Panc1 (cell line): ENCODE measurements around the gene FSD1. TPM values are rescaled to one million over a fixed set of nuclear protein-coding genes. Genes with fewer than 3 reads are reported as not detected.

ENCODE experiments used
- ATAC-seq: fragments of 200-7000 bp; cut with Tn5 transposase; 2 replicates; pipeline ENCODE4 v1.9.1; 2020; ENCODE audit warnings: mild to moderate bottlenecking, moderate library complexity
- BruUV-seq: library from RNA; stranded (reverse); fragments of 400-500 nt; replicated peaks from 2 replicates; lab custom pipeline; 2021; lab: Mats Ljungman, UMichigan
- CTCF ChIA-PET: fragments of 300-600 bp; sonication (Branson Sonifier 250); formaldehyde crosslinking; loops from one replicate; lab custom pipeline; 2022; ENCODE audit warnings: antibody characterized with exemption; lab: Charles Lee
- POLR2A ChIA-PET: fragments of 300-600 bp; sonication (Branson Sonifier 250); formaldehyde crosslinking; loops from one replicate; lab custom pipeline; 2022; ENCODE audit warnings: antibody characterized with exemption; lab: Charles Lee
- DNase-seq: peaks from one replicate; pipeline ENCODE4 v3.0.0-alpha.2; 2010; ENCODE audit warnings: low read depth, low spot score
- H3K27ac ChIP-seq: 2 replicates; pipeline ENCODE4 v1.5.1; 2011; ENCODE audit warnings: mild to moderate bottlenecking, low read length, inconsistent platforms
- H3K27me3 ChIP-seq: fragments of 200-500 bp; sonication (Bioruptor generic); 2 replicates; pipeline ENCODE4 v1.6.0; 2014; ENCODE audit warnings: low read length, inconsistent platforms; ENCODE audit not compliant: control insufficient read depth, insufficient read depth
- H3K36me3 ChIP-seq: fragments of 200-500 bp; sonication (Bioruptor generic); 2 replicates; pipeline ENCODE4 v1.5.1; 2014; ENCODE audit warnings: inconsistent platforms, mild to moderate bottlenecking, low read length, moderate library complexity; ENCODE audit not compliant: control insufficient read depth, insufficient read depth
- H3K4me1 ChIP-seq: 2 replicates; pipeline ENCODE4 v1.5.1; 2011; ENCODE audit warnings: inconsistent platforms, mild to moderate bottlenecking, low read length, moderate library complexity; ENCODE audit not compliant: control insufficient read depth, insufficient read depth
- H3K4me3 ChIP-seq, 2 experiments: 2 replicates each; pipeline ENCODE4 v1.5.1; 2011 to 2012; ENCODE audit warnings: low read depth in 2 of 2, low read length in 2 of 2, mild to moderate bottlenecking in 2 of 2, inconsistent platforms in 1 of 2, moderate library complexity in 1 of 2
- H3K9me3 ChIP-seq: fragments of 200-500 bp; sonication (Bioruptor generic); 2 replicates; pipeline ENCODE4 v1.5.1; 2014; ENCODE audit warnings: low read depth, mild to moderate bottlenecking, inconsistent platforms, low read length, moderate library complexity; ENCODE audit not compliant: control insufficient read depth, insufficient read depth
- POLR2AphosphoS5 ChIP-seq: IDR thresholded peaks from 2 replicates; pipeline ENCODE4 v1.6.1; 2012; ENCODE audit warnings: mild to moderate bottlenecking, low read depth, low read length, moderate library complexity
- SIN3A ChIP-seq: IDR thresholded peaks from 2 replicates; pipeline ENCODE4 v1.6.1; 2012; ENCODE audit warnings: low read depth, mild to moderate bottlenecking, low read length, moderate library complexity, borderline replicate concordance; ENCODE audit not compliant: insufficient read depth
- TCF7L2 ChIP-seq: IDR thresholded peaks from 2 replicates; pipeline ENCODE4 v1.6.1; 2011; ENCODE audit warnings: mild to moderate bottlenecking, low read depth, low read length, inconsistent platforms
- in situ Hi-C: cut with HindIII; loops from 2 replicates; pipeline ENCODE4 v1.10.0; 2016; ENCODE audit warnings: low sequenced_read_pairs, low pct_unique_long_range_greater_than_20kb
- intact Hi-C: fragments of 100-400 bp; cut with micrococcal nuclease; formaldehyde crosslinking; loops from one replicate; pipeline ENCODE4 v1.10.0; 2022; ENCODE audit not compliant: unreplicated experiment
- total RNA-seq: library from RNA; stranded (reverse); gene quantifications from one replicate; pipeline ENCODE4 v1.2.1, GENCODE V29; 2021; ENCODE audit not compliant: unreplicated experiment
- TF ChIP-seq, protein P1 (sequence below): fragments of 450-650 bp; IDR thresholded peaks from 2 replicates; pipeline ENCODE4 v1.5.1; 2017; ENCODE audit warnings: mild to moderate bottlenecking
- TF ChIP-seq, protein P2 (sequence below), 2 experiments: IDR thresholded peaks; 2 replicates each; pipeline ENCODE4 v1.6.1; 2011 to 2012; ENCODE audit warnings: low read depth in 2 of 2, control low read depth in 1 of 2, low read length in 1 of 2, mild to moderate bottlenecking in 1 of 2, moderate library complexity in 1 of 2; ENCODE audit not compliant: insufficient read depth in 1 of 2

Gene FSD1
- total RNA-seq, 1 experiment from 2014 or later = 12.1 TPM

GRCh38 chr19:4288091-4288777 lies 16.2 kb upstream of the FSD1 start:
- H3K27ac ChIP-seq = no peak overlapping the region
- H3K36me3 ChIP-seq = no peaks in the 10 kb centered on the region
- no peaks in the 10 kb centered on the region for H3K27me3 ChIP-seq
- intact Hi-C loops = no loop called here
- POLR2A ChIA-PET = no interaction called here
- CTCF ChIA-PET = interaction anchor here (0.6 kb wide), 1 partner anchor 307 kb away, joined by 5 read pairs; no protein-coding TSS in a partner anchor
- no peak overlapping the region for H3K4me3 ChIP-seq
- DNase-seq (no peak), ATAC-seq (no peak)
- peaks cover 4% of the 10 kb centered on the region; the same call in 1 of the 2 replicates for H3K4me1 ChIP-seq
- TF ChIP-seq SIN3A (no peak), POLR2AphosphoS5 (no peak), TCF7L2 (no peak)
- TF ChIP-seq, protein P1, sequence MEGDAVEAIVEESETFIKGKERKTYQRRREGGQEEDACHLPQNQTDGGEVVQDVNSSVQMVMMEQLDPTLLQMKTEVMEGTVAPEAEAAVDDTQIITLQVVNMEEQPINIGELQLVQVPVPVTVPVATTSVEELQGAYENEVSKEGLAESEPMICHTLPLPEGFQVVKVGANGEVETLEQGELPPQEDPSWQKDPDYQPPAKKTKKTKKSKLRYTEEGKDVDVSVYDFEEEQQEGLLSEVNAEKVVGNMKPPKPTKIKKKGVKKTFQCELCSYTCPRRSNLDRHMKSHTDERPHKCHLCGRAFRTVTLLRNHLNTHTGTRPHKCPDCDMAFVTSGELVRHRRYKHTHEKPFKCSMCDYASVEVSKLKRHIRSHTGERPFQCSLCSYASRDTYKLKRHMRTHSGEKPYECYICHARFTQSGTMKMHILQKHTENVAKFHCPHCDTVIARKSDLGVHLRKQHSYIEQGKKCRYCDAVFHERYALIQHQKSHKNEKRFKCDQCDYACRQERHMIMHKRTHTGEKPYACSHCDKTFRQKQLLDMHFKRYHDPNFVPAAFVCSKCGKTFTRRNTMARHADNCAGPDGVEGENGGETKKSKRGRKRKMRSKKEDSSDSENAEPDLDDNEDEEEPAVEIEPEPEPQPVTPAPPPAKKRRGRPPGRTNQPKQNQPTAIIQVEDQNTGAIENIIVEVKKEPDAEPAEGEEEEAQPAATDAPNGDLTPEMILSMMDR = no peak
- TF ChIP-seq, protein P2, sequence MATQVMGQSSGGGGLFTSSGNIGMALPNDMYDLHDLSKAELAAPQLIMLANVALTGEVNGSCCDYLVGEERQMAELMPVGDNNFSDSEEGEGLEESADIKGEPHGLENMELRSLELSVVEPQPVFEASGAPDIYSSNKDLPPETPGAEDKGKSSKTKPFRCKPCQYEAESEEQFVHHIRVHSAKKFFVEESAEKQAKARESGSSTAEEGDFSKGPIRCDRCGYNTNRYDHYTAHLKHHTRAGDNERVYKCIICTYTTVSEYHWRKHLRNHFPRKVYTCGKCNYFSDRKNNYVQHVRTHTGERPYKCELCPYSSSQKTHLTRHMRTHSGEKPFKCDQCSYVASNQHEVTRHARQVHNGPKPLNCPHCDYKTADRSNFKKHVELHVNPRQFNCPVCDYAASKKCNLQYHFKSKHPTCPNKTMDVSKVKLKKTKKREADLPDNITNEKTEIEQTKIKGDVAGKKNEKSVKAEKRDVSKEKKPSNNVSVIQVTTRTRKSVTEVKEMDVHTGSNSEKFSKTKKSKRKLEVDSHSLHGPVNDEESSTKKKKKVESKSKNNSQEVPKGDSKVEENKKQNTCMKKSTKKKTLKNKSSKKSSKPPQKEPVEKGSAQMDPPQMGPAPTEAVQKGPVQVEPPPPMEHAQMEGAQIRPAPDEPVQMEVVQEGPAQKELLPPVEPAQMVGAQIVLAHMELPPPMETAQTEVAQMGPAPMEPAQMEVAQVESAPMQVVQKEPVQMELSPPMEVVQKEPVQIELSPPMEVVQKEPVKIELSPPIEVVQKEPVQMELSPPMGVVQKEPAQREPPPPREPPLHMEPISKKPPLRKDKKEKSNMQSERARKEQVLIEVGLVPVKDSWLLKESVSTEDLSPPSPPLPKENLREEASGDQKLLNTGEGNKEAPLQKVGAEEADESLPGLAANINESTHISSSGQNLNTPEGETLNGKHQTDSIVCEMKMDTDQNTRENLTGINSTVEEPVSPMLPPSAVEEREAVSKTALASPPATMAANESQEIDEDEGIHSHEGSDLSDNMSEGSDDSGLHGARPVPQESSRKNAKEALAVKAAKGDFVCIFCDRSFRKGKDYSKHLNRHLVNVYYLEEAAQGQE (IDR thresholded peaks at IDR 0.05; ENCODE audit: insufficient read depth in 1 of 2, low read depth in 2 of 2, low read length in 1 of 2) = no peak
- BruUV-seq = no TSS peak
- in situ Hi-C loops = no loop called here
- H3K9me3 ChIP-seq = no peaks in the 10 kb centered on the region

DNA sequence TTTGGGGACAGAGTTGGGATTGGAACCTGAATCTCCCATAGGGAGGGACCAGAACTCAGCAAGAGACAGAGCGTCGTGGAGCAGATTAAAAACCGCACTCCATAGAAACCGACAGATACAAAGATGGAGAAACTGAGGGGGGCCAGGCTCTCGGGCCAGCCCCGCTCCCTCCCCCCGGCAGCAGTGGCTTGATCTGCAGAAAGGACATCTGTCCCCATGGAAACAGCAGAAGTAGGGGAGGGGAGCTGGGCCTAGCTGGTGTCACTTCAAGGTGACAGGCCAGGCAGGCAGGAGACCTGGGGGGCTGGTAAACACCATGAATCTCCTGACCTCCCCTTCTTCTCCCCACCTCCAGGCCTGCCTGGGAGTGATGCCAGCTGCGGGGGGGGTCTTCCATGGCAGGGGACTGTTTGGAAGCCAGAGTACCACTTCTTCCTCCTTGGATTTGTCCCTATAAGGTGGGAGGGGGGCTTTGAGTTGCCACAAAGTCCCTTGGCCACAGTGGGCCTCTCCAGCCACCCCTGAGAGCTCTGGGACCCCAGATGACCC lies 13.1 kb upstream of the FSD1 start:
- in situ Hi-C loops = no loop called here

More for the DNA sequence above, 13.1 kb upstream of the FSD1 start:
- DNase-seq = no peak
- ATAC-seq = no peak
- Histone ChIP-seq H3K36me3 (no peaks in the 10 kb centered on the region), H3K4me1 (no peaks in the 10 kb centered on the region), H3K4me3 (no peak overlapping the region), H3K27me3 (no peaks in the 10 kb centered on the region), H3K27ac (no peak overlapping the region), H3K9me3 (no peaks in the 10 kb centered on the region)
- BruUV-seq = no TSS peak
- CTCF ChIA-PET = no interaction called here
- TF ChIP-seq, protein P1 = no peak
- TF ChIP-seq SIN3A (no peak), POLR2AphosphoS5 (no peak), TCF7L2 (no peak)
- TF ChIP-seq, protein P2 (IDR thresholded peaks at IDR 0.05; ENCODE audit: insufficient read depth in 1 of 2, low read depth in 2 of 2, low read length in 1 of 2) = no peak
- POLR2A ChIA-PET = no interaction called here
- intact Hi-C loops = no loop called here
